Heart left ventricle (tissue), 16 donors: ENCODE data around the gene ACSS3. TPM values are rescaled to one million over a fixed set of nuclear protein-coding genes. Genes with fewer than 3 reads are reported as not detected.
A peak's percentile ranks its signal among the peaks of the same experiment; 100 is the strongest.

ENCODE experiments used
- ATAC-seq, 4 donors: fragments of 200-7000 bp; cut with Tn5 transposase; one replicate each; pipeline ENCODE4 v1.9.1; 2020 to 2022; ENCODE audit warnings: moderate library complexity in 4 of 4, mild to moderate bottlenecking in 3 of 4, moderate number of reproducible peaks in 1 of 4
- DNase-seq, 5 donors: peaks; one replicate each; pipeline ENCODE4 v3.0.0-alpha.2; 2020
- H3K27ac ChIP-seq, 12 donors: fragments of 200-600 bp; sonication (generic) in 4 of 12; one replicate each; pipeline versions ENCODE4 v1.5.0 to v1.8.0; 2016 to 2022; ENCODE audit warnings: mild to moderate bottlenecking in 2 of 12
- H3K27me3 ChIP-seq, 9 donors: fragments of 200-600 bp; sonication (generic) in 2 of 9; one replicate each; pipeline versions ENCODE4 v1.5.1 to v1.8.0; 2016 to 2022; ENCODE audit warnings: mild to moderate bottlenecking in 3 of 9
- H3K36me3 ChIP-seq, 9 donors: fragments of 200-600 bp; sonication (generic) in 2 of 9; one replicate each; pipeline versions ENCODE4 v1.5.0 to v1.8.0; 2018 to 2022; ENCODE audit warnings: mild to moderate bottlenecking in 2 of 9
- H3K4me1 ChIP-seq, 12 donors: fragments of 200-600 bp; sonication (generic) in 4 of 12; one replicate each; pipeline versions ENCODE4 v1.5.0 to v1.8.0; 2016 to 2022; ENCODE audit warnings: mild to moderate bottlenecking in 3 of 12
- H3K4me3 ChIP-seq, 12 donors: fragments of 200-600 bp; sonication (generic) in 4 of 12; one replicate each; pipeline versions ENCODE4 v1.5.0 to v1.8.0; 2017 to 2022; ENCODE audit warnings: mild to moderate bottlenecking in 9 of 12, moderate library complexity in 4 of 12
- H3K9me3 ChIP-seq, 12 donors: fragments of 200-600 bp; sonication (generic) in 4 of 12; one replicate each; pipeline versions ENCODE4 v1.5.0 to v1.8.0; 2016 to 2022; ENCODE audit warnings: mild to moderate bottlenecking in 1 of 12
- CTCF ChIP-seq, 12 donors: fragments of 200-600 bp; sonication (generic) in 4 of 12; IDR thresholded peaks; one replicate each; pipeline versions ENCODE4 v1.5.0 to v1.8.0; 2018 to 2022; ENCODE audit warnings: antibody characterized with exemption in 12 of 12, mild to moderate bottlenecking in 5 of 12
- POLR2A ChIP-seq, 2 donors: fragments of 450-650 bp; IDR thresholded peaks; one replicate each; pipeline ENCODE4 v1.6.1; 2017; ENCODE audit warnings: antibody characterized with exemption in 2 of 2, mild to moderate bottlenecking in 2 of 2, moderate library complexity in 2 of 2
- WGBS, 4 donors: extraction: QIAGEN DNeasy Blood & Tissue Kit in 2 of 4; methylation state at CpG; one replicate each; pipeline versions ENCODE4 v1.1.5 to v1.1.7; 2013 to 2018; 5-methylcytosine and 5-hydroxymethylcytosine counted together
- intact Hi-C, 10 donors: fragments of 100-400 bp; cut with DNase I; formaldehyde crosslinking; loops; one replicate each; pipeline versions ENCODE4 v1.11.1 to v1.14.2; 2022
- polyA plus RNA-seq, 2 donors: library from polyadenylated mRNA; stranded (reverse); fragments of 200-250 nt; gene quantifications; one replicate each; pipeline ENCODE4 v1.2.3, GENCODE V29; 2013
- total RNA-seq, 9 donors: library from RNA; depleted of rRNA in 2 of 9; stranded (reverse); fragments of >200 nt in 2 of 9; fragmentation: NEBNext Ultra II Directional in 3 of 9; extraction: Animal tissue kit (Norgen Biotek cat#: 25700) in 3 of 9; gene quantifications; one replicate each; pipeline versions ENCODE4 v1.1.0 to v1.2.4, GENCODE V29; 2016 to 2023
- donor health status: ischemic (EF 13 %, LVEDD 7.1; RV severe dilation, severe dysfunction).
- donor health status: healthy with polysubstance abuse.
- donor health status: DM: no; HTN: yes; CAD: no.
- donor health status: DM: no; HTN: no; CAD: no.
- donor health status: ischemic (EF 25% LVEDD 6.9; RV normal size, moderate dysfunction).
- donor health status: ischemic (EF 25% LVEDD 5.7; RV mildly dilated, moderate dysfunction).
- donor health status: healthy.
- donor health status: DM: yes; HTN: yes; CAD: no.
- donor health status: ischemic (EF 35%, LVEDD 5.7; RV mildly dilated, moderate dysfunction).
- donor health status: nonischemic (EF 11% LVEDD 7.7; RV severe dilation, severe dysfunction).
- donor health status: DM: yes; HTN: yes; CAD: no.
- donor health status: PGD.
- donor health status: ischemic (EF 29% LVEDD 5.4; RV normal size, mild dysfunction).
- donor health status: nonischemic (EF 23%, LVEDD 6.1; RV moderate dilation, normal function).

ACSS3 gene
- total and polyA plus RNA-seq, 11 donors, result 8.6 to 36.0 (median 27.5) TPM

- Histone ChIP-seq H3K4me1 (peaks cover 0 to 51% (median 23%) of the 10 kb centered on the region in 12 donors), H3K9me3 (no peaks in the 10 kb centered on the region), H3K4me3 (no peak overlapping the region), H3K27me3 (no peaks in the 10 kb centered on the region), H3K36me3 (no peaks in the 10 kb centered on the region), H3K27ac (peak overlapping the region in 2 of 12 donors; percentile 9 to 22)
- ATAC-seq, result no peak
- intact Hi-C loops, result loop anchor here in 2 of 10 donors (5.0 to 10.0 kb wide), 2 partner anchors 42 to 150 kb away; partner anchors contain the start of gene LIN7A (in 1 of the 2)
- WGBS, 4 donors, result 15 to 25% (median 18%) methylated on average over 1 of the region's 1 CpG
- TF ChIP-seq POLR2A (IDR thresholded peaks at IDR 0.05) (no peak), CTCF (IDR thresholded peaks at IDR 0.05) (no peak)
- DNase-seq, result no peak
Observed at GRCh38 chr12:81084811-81085350, 7.0 kb downstream of the ACSS3 start.

- ATAC-seq, result no peak
- 63 to 76% (median 73%) methylated on average over 2 of the region's 2 CpGs for WGBS, 4 donors
- intact Hi-C loops, result loop anchor here in 2 of 10 donors (5.0 to 10.0 kb wide), 2 partner anchors 41 to 151 kb away; partner anchors contain the start of gene LIN7A (in 1 of the 2)
- Histone ChIP-seq H3K4me3 (no peak overlapping the region), H3K9me3 (no peaks in the 10 kb centered on the region), H3K27ac (peak overlapping the region in 6 of 12 donors; percentile 8 to 59 (median 47)), H3K4me1 (peaks cover 0 to 52% (median 23%) of the 10 kb centered on the region in 12 donors), H3K27me3 (no peaks in the 10 kb centered on the region), H3K36me3 (no peaks in the 10 kb centered on the region)
- no peak for DNase-seq
- TF ChIP-seq POLR2A (IDR thresholded peaks at IDR 0.05) (no peak), CTCF (IDR thresholded peaks at IDR 0.05) (no peak)
Observed at GRCh38 chr12:81085832-81086231, 8.0 kb downstream of the ACSS3 start.

GRCh38 chr12:81086342-81086741 is 8.5 kb downstream of the ACSS3 start:
- WGBS, 4 donors, result 58 to 70% (median 62%) methylated on average over 4 of the region's 4 CpGs
- Histone ChIP-seq H3K9me3 (no peaks in the 10 kb centered on the region), H3K27ac (peak overlapping the region in 5 of 12 donors; percentile 45 to 59 (median 48)), H3K4me1 (peaks cover 0 to 47% (median 21%) of the 10 kb centered on the region in 12 donors), H3K36me3 (no peaks in the 10 kb centered on the region), H3K27me3 (no peaks in the 10 kb centered on the region), H3K4me3 (no peak overlapping the region)
- ATAC-seq, result peak; percentile 72 to 85 (median 76)
- intact Hi-C loops, result loop anchor here in 2 of 10 donors (5.0 to 10.0 kb wide), 2 partner anchors 41 to 152 kb away; partner anchors contain the start of gene LIN7A (in 1 of the 2)
- no peak for TF ChIP-seq POLR2A (IDR thresholded peaks at IDR 0.05)
- no peak for TF ChIP-seq CTCF (IDR thresholded peaks at IDR 0.05)
- DNase-seq, result no peak

- Histone ChIP-seq H3K9me3 (no peaks in the 10 kb centered on the region), H3K27me3 (no peaks in the 10 kb centered on the region), H3K36me3 (no peaks in the 10 kb centered on the region), H3K4me3 (no peak overlapping the region), H3K4me1 (peaks cover 0 to 44% (median 18%) of the 10 kb centered on the region in 12 donors), H3K27ac (no peak overlapping the region)
- WGBS, 4 donors, result 89 to 93% (median 90%) methylated on average over 4 of the region's 4 CpGs
- intact Hi-C loops, result loop anchor here in 2 of 10 donors (5.0 to 10.0 kb wide), 2 partner anchors 39 to 153 kb away; partner anchors contain the start of gene LIN7A (in 1 of the 2)
- no peak for ATAC-seq
- DNase-seq, result no peak
- TF ChIP-seq POLR2A (IDR thresholded peaks at IDR 0.05) (no peak), CTCF (IDR thresholded peaks at IDR 0.05) (no peak)
Observed at GRCh38 chr12:81088221-81088620, 10.3 kb downstream of the ACSS3 start.
